HG03521 (cell line): ENCODE results near the gene SPATA16.
"Not testable (repeated sequence)": the region's sequence is repeated elsewhere in the genome, so short reads cannot be mapped to it uniquely, and the experiment has no call there.

Experiments used
- ATAC-seq: cut with Tn5 transposase; IDR thresholded peaks from one replicate; pipeline ENCODE4 v1.9.1; 2021; ENCODE audit warnings: mild to moderate bottlenecking, moderate library complexity; ENCODE audit not compliant: unreplicated experiment

The SPATA16 gene

DNA sequence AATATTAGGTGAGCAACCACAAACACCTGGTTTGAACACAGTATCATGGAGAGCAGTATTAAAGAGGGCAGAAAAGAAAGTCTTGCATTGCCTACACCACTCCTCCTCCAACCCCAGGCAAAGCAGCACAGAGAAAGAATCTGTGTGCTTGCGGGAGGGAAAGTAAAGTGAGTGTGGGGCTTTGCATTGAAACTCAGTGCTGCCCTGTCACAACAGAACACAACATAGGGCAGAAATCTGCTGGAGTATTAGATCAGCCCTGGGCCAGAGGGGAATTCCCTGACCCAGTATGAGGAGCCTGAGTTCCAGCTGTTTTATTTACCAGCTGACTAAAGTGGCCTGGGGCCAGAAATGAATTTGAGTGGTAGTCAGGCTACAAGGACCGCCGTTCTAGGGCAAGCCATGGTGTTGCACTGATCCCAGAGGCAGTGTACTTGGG is 75.5 kb downstream of the SPATA16 start:
- ATAC-seq: no peak

DNA sequence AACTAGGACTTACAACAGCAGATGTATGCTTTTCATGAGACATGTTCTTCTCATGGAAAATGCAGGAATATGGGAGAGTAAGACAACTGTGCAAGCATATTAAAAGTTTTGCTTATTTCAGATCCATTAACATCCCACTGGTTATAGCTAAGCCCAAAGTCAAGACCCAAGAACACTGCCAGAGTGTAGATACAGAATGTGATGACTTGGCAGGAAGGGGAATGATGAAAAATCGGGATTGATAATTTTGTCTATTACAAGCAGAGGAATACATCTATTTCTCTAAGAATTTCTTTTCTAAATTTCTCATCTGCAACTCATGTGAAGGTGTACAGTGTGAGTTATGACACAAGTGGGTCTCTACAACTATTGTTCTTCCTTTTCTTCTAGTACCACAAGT is 76.4 kb downstream of the SPATA16 start:
- no peak for ATAC-seq

DNA sequence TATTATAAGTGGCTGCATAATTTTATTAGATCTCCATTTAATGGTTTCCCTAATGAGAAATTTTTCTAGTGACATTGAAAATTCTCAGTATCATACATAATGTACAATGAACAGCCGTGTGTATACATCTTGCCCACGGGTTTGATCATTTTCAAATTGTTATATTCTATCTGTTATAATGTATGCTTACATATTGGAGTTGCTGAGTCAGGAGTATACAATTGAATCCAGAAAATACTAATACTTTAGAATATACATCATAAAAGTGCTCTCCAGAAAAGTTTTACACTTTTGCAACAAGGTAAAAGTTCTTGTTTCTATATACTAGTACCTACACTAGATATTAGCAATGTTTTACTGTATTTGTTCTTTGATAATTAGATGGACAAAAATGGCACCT is 82.8 kb downstream of the SPATA16 start:
- ATAC-seq: no peak

GRCh38 chr3:173055228-173055933 is 85.7 kb downstream of the SPATA16 start:
- ATAC-seq: no peak

DNA sequence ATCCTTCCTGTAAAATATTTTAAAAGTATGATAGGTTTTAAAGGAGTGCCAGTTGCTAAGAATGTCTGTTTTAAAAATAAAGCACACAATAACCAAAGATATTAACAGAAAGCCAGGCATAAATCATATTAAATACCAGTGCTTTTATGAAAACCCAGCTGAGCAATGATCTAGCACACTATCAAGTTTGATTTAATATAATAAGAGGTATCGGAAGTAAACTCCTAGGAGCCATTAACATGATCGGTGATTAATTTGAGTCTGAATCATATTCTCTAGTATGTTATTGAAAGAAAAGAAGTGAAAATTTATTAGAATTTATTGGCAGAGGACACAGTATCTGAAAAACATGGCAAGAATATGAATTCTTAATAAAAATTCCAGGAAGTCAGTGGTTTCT is 91.7 kb downstream of the SPATA16 start:
- ATAC-seq: no peak

GRCh38 chr3:173045770-173046382 is 95.2 kb downstream of the SPATA16 start:
- ATAC-seq: no peak

DNA sequence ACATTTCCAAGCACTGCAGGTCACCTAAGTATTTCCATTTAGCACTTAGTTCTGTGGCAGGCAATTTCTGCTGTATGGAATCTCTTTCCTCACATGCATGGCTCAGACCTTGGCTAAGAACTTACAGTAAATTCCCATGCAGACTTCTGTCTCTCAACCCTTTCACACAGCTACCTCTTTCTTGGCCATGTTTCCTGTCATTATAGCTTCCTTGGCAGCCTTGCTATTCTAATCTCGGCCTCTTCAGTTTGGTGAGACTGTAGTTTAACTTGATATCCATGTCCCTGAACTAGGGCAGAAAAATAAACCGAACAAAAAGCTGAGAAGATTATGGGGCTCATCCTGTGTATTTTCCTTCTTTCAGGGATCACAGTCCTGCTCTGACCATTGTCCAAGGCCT is 96.0 kb downstream of the SPATA16 start:
- no peak for ATAC-seq

- ATAC-seq: no peak
Measured at GRCh38 chr3:173043757-173044156, 97.3 kb downstream of the SPATA16 start.

DNA sequence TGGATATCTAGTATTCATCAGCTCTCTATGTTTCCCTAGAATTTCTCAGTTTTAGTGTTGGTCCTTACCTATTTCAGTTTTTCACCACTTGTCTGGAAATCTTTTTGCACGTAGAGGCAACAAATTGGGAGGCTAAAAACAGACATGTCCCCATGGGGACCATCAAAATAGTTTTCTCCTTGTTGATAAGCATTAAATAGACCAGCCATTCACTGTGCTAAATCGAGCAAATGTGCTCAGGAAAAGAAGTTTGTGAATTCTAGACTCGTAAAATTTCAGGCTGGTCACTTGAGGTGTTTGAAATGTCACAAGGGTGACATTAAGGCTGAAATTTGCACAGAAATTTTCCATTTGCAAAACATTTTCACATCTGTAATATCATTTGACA is 102.6 kb downstream of the SPATA16 start:
- ATAC-seq: no peak

- no peak for ATAC-seq
Measured at GRCh38 chr3:173037840-173038483, 103.1 kb downstream of the SPATA16 start.

DNA sequence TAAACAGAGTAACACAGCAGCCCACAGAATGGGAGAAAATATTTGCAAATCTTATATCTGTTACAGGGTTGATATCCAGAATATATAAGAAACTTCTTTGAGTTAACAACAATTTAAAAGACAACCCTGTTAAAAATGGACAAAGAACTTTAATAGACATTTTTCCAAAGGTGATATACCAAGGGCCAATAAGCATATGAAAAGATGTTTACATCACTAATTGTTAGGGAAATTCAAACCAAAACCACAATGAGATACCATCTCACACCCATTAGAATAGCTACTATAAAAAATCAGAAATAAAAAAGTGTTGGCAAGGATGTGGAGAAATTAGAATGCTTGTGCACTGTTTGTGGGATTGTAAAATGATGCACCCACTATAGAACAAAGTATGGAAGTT is 110.8 kb downstream of the SPATA16 start:
- no peak for ATAC-seq

DNA sequence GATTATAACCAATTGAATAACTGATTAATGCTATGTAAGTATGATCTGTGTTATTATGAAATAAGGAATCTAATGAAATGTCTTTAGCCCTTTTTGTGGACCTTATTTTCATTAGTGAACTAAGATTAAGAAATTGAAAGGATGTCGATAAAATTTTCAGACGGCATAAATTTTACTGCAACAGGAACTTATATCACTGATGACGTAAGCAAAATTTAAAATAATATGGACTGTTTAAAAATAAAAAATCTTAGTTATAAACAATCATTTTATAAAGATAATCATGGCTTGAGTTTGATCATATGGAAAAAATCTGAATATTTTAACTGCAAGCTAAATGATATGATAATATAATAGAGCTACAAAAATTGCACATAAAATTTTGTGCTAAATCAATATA is 112.7 kb downstream of the SPATA16 start:
- no peak for ATAC-seq

DNA sequence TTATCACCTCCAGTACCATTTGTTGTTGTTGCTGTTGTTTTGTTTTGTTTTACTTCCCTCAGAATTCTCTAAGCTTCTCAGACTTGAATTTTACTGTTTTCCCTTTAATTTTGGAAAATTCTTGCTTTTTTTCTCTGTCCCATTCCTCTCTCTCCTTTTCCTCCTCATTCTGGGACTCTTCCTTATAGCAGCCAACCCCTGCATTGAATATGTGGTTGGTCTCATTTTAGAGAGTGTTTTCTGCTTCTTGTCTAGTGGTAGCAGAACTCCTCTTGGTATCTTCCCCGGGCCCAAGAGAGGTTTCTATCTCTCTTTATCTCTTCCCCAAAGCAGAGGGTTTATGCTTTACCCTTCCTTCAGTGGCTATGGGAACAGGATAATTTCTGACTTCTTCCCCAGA is 113.6 kb downstream of the SPATA16 start:
- ATAC-seq: no peak

GRCh38 chr3:173025941-173026340 is 115.1 kb downstream of the SPATA16 start:
- ATAC-seq: no peak

DNA sequence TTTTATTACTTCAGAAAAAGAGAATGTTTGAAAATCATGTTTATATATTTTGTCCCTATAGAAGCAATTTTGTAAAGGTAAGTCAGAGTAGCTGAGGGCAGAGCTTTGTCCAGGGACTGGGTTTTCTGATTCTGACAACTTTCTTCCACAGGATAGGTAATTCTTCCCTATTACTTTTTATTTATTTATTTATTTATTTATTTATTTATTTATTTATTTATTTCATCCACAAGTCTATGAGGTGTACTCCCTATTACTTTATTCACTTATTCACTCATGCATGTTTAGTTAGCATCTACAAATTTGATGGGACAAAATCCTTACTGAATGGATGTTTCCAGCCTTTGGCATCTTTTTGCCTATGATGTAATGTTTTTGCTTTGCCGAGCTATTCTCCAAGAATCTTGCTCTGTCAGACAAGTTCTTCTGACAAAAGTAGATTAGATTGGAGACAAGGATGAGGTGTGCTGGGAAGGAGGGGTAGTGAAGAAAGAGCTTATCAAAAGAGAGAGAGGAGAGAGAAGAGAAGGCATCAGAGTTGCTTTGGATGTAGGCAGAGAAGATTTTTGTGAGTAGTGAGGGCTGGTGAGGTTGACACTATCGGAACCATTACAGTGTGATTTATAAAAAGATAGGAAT is 119.4 kb downstream of the SPATA16 start:
- no peak for ATAC-seq

DNA sequence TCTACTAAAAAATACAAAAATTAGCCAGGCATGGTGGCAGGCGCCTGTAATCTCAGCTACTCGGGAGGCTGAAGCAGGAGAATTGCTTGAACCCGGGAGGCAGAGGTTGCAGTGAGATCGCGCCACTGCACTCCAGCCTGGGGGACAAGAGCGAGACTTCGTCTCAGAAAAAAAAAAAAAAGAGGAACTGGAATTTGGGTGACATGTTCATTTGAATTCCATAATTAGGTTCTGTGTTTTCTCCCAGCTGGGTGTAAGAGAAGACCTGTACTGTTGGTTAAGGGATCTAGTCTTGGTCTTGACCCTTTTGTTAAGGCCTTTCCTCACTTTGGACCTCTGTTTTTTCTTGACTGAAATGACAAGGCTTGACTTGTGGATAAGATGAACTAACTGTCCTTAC is 120.9 kb downstream of the SPATA16 start:
- not testable (repeated sequence) for ATAC-seq

DNA sequence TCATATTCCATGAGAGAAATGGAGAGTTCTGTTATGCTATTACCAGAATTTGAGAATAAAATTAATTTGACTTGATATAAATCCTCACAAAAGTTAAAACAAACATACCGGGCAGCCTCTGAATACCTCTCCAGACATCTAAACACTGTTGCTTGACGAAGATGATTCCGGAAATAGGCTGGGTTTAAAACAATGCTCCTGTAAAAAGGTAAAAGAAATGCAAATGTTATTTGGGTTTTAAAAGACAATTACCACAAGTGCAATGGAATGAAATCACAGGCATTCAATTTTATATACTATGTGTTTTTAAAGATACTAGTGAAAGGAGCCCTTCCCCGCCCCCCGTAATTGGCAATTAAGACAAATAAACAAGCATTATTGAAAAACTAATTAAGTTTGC is 121.7 kb downstream of the SPATA16 start:
- ATAC-seq: no peak

- ATAC-seq: no peak
Measured at GRCh38 chr3:173018758-173019157, 122.3 kb downstream of the SPATA16 start.

DNA sequence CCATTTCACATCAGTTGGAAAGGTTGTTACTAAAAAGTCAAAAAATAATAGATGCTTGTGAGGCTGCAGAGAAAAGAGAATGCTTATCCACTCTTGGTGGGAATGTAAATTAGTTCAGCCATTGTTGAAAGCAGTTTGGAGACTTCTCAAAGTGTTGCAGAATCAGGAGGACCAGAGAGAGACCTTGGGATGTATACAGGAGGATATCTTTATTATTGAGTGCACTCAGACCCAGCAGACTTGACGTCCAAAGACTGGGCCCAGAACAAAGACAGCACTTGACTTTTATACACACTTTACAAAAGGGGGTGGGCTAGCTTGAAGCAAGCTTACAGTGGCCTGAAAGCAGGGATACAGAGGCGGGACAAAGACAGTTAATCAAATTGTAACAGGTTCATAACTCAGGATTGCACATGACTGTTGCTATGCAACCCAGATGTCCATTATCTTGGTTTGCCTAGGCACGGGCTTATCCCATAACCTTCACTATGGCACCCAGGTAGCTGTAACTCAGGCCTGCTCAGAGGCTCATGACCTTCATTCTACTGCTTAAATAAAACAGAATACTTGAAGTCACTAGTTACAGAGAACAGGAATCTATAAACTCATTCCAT is 127.7 kb downstream of the SPATA16 start:
- no peak for ATAC-seq

DNA sequence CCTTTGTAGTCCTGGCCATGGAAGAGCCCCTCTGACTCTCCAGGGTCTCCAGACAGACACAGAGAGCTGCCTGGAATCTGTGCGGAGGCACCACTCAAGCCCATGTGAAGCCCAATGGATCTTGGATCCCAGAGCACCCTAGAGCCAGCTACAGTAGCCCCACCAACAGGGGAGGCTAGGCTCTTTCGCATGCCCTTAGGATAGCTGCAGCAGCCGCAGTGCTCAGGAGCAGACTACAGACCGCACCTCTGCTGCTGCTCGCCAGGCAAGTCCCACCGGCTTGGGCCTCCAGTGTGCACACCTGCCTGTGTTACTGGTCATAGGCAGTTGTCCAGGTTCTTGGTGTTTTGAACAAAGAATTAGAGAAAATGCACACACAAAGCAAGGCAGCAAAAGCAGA is 131.6 kb downstream of the SPATA16 start:
- no peak for ATAC-seq

DNA sequence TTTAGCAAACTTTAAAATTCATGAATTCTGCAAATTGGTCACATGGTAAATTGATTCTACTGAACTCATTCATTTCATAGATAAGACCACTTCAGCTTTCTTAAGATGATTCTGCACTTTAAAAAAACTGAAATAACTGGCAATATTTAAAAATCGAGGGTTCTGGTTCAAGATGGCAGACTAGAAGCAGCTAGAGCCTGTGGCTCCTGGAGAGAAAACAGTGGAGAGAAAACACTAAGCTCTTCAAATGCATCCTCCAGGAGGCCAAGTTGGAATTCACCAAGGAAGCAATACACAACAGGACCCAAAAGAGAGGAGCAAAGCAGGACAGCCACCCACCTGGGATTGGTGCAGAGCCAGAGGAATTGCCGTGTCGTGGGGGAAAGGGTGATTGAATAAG is 132.1 kb downstream of the SPATA16 start:
- ATAC-seq: no peak
